LNCaP clone FGC (cell line): ENCODE data around the gene TRMT11.
"Not testable (repeated sequence)": the region's sequence is repeated elsewhere in the genome, so short reads cannot be mapped to it uniquely, and the experiment has no call there.

Source experiments
- DNase-seq: peaks from one replicate; pipeline ENCODE4 v3.0.0-alpha.2; 2011; ENCODE audit warnings: low read depth
- H3K4me3 ChIP-seq: 2 replicates; pipeline ENCODE4 v1.5.1; 2011; ENCODE audit warnings: mild to moderate bottlenecking, low read depth, low read length, control low read depth
- CTCF ChIP-seq: IDR thresholded peaks from 2 replicates; pipeline ENCODE4 v1.5.1; 2012; ENCODE audit warnings: mild to moderate bottlenecking; ENCODE audit not compliant: control insufficient read depth, insufficient read depth; ENCODE audit errors: extremely low read depth

TRMT11 gene

GRCh38 chr6:125968493-125968892, 17.8 kb upstream of the TRMT11 start:
- no peak for TF ChIP-seq CTCF
- DNase-seq: no peak
- H3K4me3 ChIP-seq: no peak overlapping the region

DNA sequence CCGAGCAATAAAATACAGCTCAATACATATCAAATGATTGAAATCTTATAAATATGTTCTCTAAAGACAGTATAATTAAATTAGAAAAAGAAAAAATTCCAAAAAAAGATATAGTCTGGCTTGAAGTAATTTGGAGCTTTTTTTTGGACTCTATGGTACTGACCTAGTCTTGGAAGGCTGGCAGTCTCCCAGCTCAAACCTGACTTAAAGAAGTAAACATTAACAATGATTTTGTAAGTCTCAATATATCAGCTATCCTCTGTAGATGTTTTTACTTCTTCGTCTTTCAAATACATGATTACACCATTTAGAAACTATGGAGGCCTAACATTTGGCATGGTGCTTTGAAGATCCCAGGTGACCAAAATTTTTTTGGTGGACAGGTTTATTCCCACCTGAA, 15.6 kb upstream of the TRMT11 start:
- no peak for DNase-seq
- TF ChIP-seq CTCF: no peak
- H3K4me3 ChIP-seq: no peak overlapping the region

GRCh38 chr6:125972478-125972877, 13.9 kb upstream of the TRMT11 start:
- not testable (repeated sequence) for DNase-seq, H3K4me3 ChIP-seq

DNA sequence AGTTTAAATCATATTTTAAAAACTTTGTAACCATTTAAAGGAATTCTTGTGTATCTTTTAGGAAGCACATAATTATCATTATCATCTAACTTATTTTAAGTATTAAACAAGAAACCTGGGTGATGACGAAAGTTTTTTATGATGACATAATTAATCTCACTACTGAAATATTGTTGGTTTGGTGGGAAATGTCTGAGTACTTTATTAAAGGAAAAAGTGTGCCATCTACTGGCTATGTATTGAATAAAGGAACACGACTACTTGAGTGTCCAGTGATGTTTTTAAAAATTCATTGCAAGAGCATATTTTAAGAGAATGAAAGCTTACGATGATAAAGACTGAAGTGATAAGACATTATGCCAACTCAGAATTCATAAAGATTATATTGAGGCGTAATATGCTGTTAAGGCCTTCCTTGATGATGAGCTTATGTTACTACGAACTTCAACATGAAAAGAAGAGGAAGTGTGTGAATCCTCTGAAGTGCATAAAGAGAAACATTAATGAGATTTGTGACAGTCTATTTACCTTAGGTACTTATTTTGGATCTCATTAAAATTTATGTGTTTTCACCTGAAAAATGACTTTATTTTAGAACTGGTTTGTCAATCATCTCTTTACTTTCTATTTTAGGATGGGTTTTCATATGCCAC, 12.0 kb upstream of the TRMT11 start:
- TF ChIP-seq CTCF: peak; percentile 45
- DNase-seq: no peak

GRCh38 chr6:125979101-125979500, 7.2 kb upstream of the TRMT11 start:
- H3K4me3 ChIP-seq: no peak overlapping the region
- TF ChIP-seq CTCF: no peak
- no peak for DNase-seq

More for the DNA sequence above, 12.0 kb upstream of the TRMT11 start:
- no peak overlapping the region for H3K4me3 ChIP-seq

GRCh38 chr6:125981571-125982185, 4.7 kb upstream of the TRMT11 start:
- DNase-seq: no peak
- TF ChIP-seq CTCF: no peak
- H3K4me3 ChIP-seq: no peak overlapping the region

DNA sequence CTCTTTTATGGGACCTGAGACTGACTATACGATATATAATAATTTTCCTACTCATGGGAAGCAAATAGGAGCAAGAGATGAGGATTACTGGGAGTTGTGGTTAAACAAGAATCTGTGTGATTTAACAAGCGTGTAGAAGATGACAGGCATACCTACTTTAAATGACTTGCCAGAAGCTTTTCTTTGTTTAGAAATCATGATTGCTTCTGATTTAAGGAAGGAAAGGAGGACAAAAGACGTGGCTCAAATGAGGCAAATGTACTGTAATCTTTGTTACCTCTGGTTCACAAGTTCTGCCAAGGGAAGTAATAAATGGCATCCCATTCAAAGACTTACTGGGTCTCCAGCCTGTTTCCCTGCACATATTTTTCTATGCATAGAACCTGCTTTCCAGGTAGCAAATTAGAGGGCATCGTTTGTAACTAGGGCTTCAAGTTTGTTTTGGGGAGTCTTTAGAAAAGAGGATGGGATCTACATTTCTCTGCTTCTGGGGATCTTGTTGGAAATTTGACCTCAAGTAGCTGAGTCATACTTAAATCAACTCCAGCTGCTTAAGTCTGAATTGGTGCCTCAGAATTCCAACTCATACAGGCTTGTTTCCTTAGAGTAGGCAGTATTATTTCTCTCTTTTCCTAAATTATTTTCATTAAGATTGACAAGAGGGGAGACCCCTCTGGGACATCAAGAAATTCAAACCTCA, 2.9 kb upstream of the TRMT11 start:
- no peak overlapping the region for H3K4me3 ChIP-seq
- no peak for DNase-seq
- no peak for TF ChIP-seq CTCF
